HepG2 (cell line): ENCODE data around the gene VAPB. TPM values are rescaled to one million over a fixed set of nuclear protein-coding genes. Genes with fewer than 3 reads are reported as not detected.

Experiments
- ATAC-seq: fragments of 200-7000 bp; cut with Tn5 transposase; 3 replicates; pipeline ENCODE4 v1.9.1; 2020; ENCODE audit warnings: mild to moderate bottlenecking, moderate library complexity
- BruUV-seq: library from RNA; stranded (reverse); fragments of 400-500 nt; replicated peaks from 2 replicates; lab custom pipeline; 2021; lab: Mats Ljungman, UMichigan
- CTCF ChIA-PET: fragments of 300-600 bp; formaldehyde crosslinking; extraction: SDS; loops from one replicate; lab custom pipeline; 2021; ENCODE audit warnings: low total read pairs, inconsistent platforms, low intra/inter-chr PET ratio; lab: Yijun Ruan, JAX
- POLR2A ChIA-PET: fragments of 350-600 bp; sonication (Branson Sonifier 250); formaldehyde crosslinking; loops from one replicate; lab custom pipeline; 2020; ENCODE audit warnings: antibody characterized with exemption, inconsistent platforms; lab: Yijun Ruan, JAX
- DNase-seq: peaks from one replicate; pipeline ENCODE4 v3.0.0-alpha.2; 2015; ENCODE audit warnings: low spot score
- FAIRE-seq: peaks from 3 replicates; lab custom pipeline; 2011; peaks lifted over from hg19 to GRCh38; lab: Jason Lieb, UNC
- H2AFZ ChIP-seq: one replicate; pipeline ENCODE4 v1.6.1; 2011; ENCODE audit warnings: low read length, inconsistent platforms
- H3K27ac ChIP-seq: fragments of 300-600 bp; 3 replicates; pipeline ENCODE4 v1.8.0; 2011; ENCODE audit warnings: mixed run types, mild to moderate bottlenecking, mixed read lengths, low read length, inconsistent platforms; ENCODE audit not compliant: insufficient read depth; ENCODE audit errors: extremely low read length
- H3K27me3 ChIP-seq, 2 experiments: fragments of 200-600 bp in 1 of 2; 2 replicates in 1 of 2; 3 replicates in 1 of 2; pipeline versions ENCODE4 v1.6.0 to v1.8.0; 2011; ENCODE audit warnings: low read length in 2 of 2, mild to moderate bottlenecking in 2 of 2, moderate library complexity in 2 of 2, inconsistent platforms in 1 of 2; ENCODE audit not compliant: insufficient read depth in 2 of 2, control insufficient read depth in 1 of 2
- H3K36me3 ChIP-seq, 2 experiments: fragments of 200-600 bp in 1 of 2; replicated peaks in 1 of 2; 2 replicates in 1 of 2; 3 replicates in 1 of 2; pipeline versions ENCODE4 v1.5.1 to v1.8.0; 2011; ENCODE audit warnings: low read length in 2 of 2, inconsistent platforms in 1 of 2; ENCODE audit not compliant: insufficient read depth in 2 of 2, control insufficient read depth in 1 of 2
- H3K4me1 ChIP-seq: 2 replicates; pipeline ENCODE4 v1.5.1; 2012; ENCODE audit warnings: low read length, inconsistent platforms; ENCODE audit not compliant: insufficient read depth
- H3K4me2 ChIP-seq: 2 replicates; pipeline ENCODE4 v1.6.0; 2011; ENCODE audit warnings: low read depth, low read length, inconsistent platforms
- H3K4me3 ChIP-seq, 3 experiments: fragments of 200-600 bp in 1 of 3; sonication (generic), shearing (Covaris generic) in 1 of 3; replicated peaks in 1 of 3; 2 replicates each; pipeline ENCODE4 v1.5.1; 2011 to 2016; ENCODE audit warnings: low read length in 3 of 3, inconsistent platforms in 2 of 3, low read depth in 2 of 3, mild to moderate bottlenecking in 2 of 3, control low read depth in 1 of 3, mixed read lengths in 1 of 3; ENCODE audit not compliant: insufficient read depth in 1 of 3
- H3K79me2 ChIP-seq: one replicate; pipeline ENCODE4 v1.6.1; 2011; ENCODE audit warnings: low read length, inconsistent platforms; ENCODE audit not compliant: insufficient read depth
- H3K9ac ChIP-seq: 2 replicates; pipeline ENCODE4 v1.6.0; 2011; ENCODE audit warnings: mild to moderate bottlenecking, low read depth, low read length, inconsistent platforms; ENCODE audit not compliant: insufficient read depth
- H3K9me3 ChIP-seq: 2 replicates; pipeline ENCODE4 v1.5.1; 2012; ENCODE audit warnings: mild to moderate bottlenecking, low read length
- H4K20me1 ChIP-seq: 2 replicates; pipeline ENCODE4 v1.6.0; 2011; ENCODE audit warnings: inconsistent platforms, mild to moderate bottlenecking, low read length, moderate library complexity; ENCODE audit not compliant: insufficient read depth
- GATAD1 ChIP-seq: IDR thresholded peaks from 2 replicates; pipeline ENCODE4 v1.6.1; 2016; ENCODE audit warnings: missing genetic modification reagents, missing compliant biosample characterization
- IRX3 ChIP-seq: sonication (generic); formaldehyde crosslinking; IDR thresholded peaks from 2 replicates; pipeline ENCODE4 v1.8.1; 2023; ENCODE audit warnings: mild to moderate bottlenecking, low read depth, missing genetic modification reagents, borderline replicate concordance
- NCOA5 ChIP-seq: sonication (generic); formaldehyde crosslinking; IDR thresholded peaks from 2 replicates; pipeline ENCODE4 v1.4.0; 2020; ENCODE audit warnings: missing genetic modification reagents
- PHF21A ChIP-seq: sonication (generic); formaldehyde crosslinking; IDR thresholded peaks from 2 replicates; pipeline ENCODE4 v1.5.0; 2020; ENCODE audit warnings: mild to moderate bottlenecking, missing genetic modification reagents
- POLR2A ChIP-seq, 2 experiments: IDR thresholded peaks; 2 replicates each; pipeline ENCODE4 v1.6.1; 2011; ENCODE audit warnings: low read depth in 2 of 2, low read length in 2 of 2, mild to moderate bottlenecking in 1 of 2, moderate library complexity in 1 of 2; ENCODE audit not compliant: insufficient read depth in 1 of 2
- RBAK ChIP-seq: sonication (generic); formaldehyde crosslinking; IDR thresholded peaks from 2 replicates; pipeline ENCODE4 v1.5.1; 2020; ENCODE audit warnings: mild to moderate bottlenecking, missing genetic modification reagents
- TCF12 ChIP-seq, 2 experiments: fragments of 450-650 bp in 1 of 2; sonication (generic) in 1 of 2; formaldehyde crosslinking in 1 of 2; IDR thresholded peaks; 2 replicates each; pipeline versions ENCODE4 v1.6.1 to v1.8.0; 2017 to 2022; ENCODE audit warnings: antibody characterized with exemption in 1 of 2, mild to moderate bottlenecking in 1 of 2, missing genetic modification reagents in 1 of 2, moderate library complexity in 1 of 2
- ZFP1 ChIP-seq: IDR thresholded peaks from 2 replicates; pipeline ENCODE4 v1.6.1; 2016
- ZNF383 ChIP-seq: sonication (generic); formaldehyde crosslinking; IDR thresholded peaks from 2 replicates; pipeline ENCODE4 v1.4.0; 2020; ENCODE audit warnings: missing genetic modification reagents, mild to moderate bottlenecking, borderline replicate concordance
- ZNF768 ChIP-seq: sonication (generic); formaldehyde crosslinking; IDR thresholded peaks from 2 replicates; pipeline ENCODE4 v1.4.0; 2020; ENCODE audit warnings: missing genetic modification reagents
- ZNF780A ChIP-seq: sonication (generic); formaldehyde crosslinking; IDR thresholded peaks from 2 replicates; pipeline ENCODE4 v1.8.0; 2022; ENCODE audit warnings: mild to moderate bottlenecking, missing genetic modification reagents, moderate library complexity
- WGBS: methylation state at CpG from one replicate; pipeline ENCODE4 v1.1.6; 2017; ENCODE audit warnings: low lambda C conversion rate; 5-methylcytosine and 5-hydroxymethylcytosine counted together
- in situ Hi-C: cut with HindIII; loops from 2 replicates; pipeline ENCODE4 v1.10.0; 2017; ENCODE audit warnings: low pct_unique_long_range_greater_than_20kb; ENCODE audit not compliant: extremely low pct_ligation_motif_present
- intact Hi-C: fragments of 100-400 bp; cut with micrococcal nuclease; formaldehyde crosslinking; loops from one replicate; pipeline ENCODE4 v1.10.0; 2022; ENCODE audit not compliant: unreplicated experiment
- polyA plus RNA-seq, 8 experiments: library from polyadenylated mRNA; depleted of rRNA in 3 of 8; stranded (reverse) in 7 of 8; unstranded in 1 of 8; fragments of >200 nt; fragmentation: Illumina TruSeq in 4 of 8; extraction: Trizol in 4 of 8; gene quantifications; 2 replicates each; pipeline versions ENCODE4 v1.2.1 to v1.2.3, GENCODE V29; 2011 to 2016; ENCODE audit warnings: low read depth in 4 of 8, missing spikeins in 1 of 8, mixed read lengths in 1 of 8; ENCODE audit not compliant: insufficient read depth in 1 of 8
- total RNA-seq, 5 experiments: library from RNA; depleted of rRNA; stranded (reverse); fragments of >200 nt; fragmentation: Illumina TruSeq; extraction: Trizol; gene quantifications; 2 replicates each; pipeline ENCODE4 v1.2.3, GENCODE V29; 2016; ENCODE audit warnings: low read depth in 1 of 5
- TF ChIP-seq, protein P1 (sequence below): sonication (generic); formaldehyde crosslinking; conservative IDR thresholded peaks from 2 replicates; pipeline ENCODE4 v1.4.0; 2020; ENCODE audit warnings: missing genetic modification reagents

The VAPB gene
- total and polyA plus RNA-seq, 2 of the 13 experiments (the other 11 are each of a cell fraction or from before 2014, with no cell fraction given): 18.6 to 48.5 TPM

DNA sequence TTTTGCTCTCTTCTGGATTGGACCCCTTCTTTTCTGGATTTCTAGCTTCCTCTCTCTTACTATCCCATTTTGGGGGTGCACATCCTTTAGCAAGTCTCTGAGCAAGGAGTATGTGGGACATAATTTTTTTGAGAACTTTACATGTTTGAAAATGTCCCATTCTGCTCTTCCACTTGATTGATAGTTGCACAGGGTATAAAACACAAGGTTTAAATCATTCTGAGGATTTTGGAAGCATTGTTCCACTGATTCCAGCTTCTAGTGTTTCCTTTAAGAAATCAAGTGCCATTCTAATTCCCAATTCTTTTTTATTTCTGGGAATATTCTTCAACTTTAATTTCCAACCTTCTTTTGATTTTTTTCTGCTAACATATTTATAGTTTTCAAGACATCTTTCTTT is 65.4 kb downstream of the VAPB start:
- Histone ChIP-seq H3K4me2 (no peak overlapping the region), H3K27ac (no peak overlapping the region), H3K4me3 (no peak overlapping the region), H4K20me1 (no peaks in the 10 kb centered on the region), H3K9ac (no peak overlapping the region), H3K9me3 (peaks cover 8% of the 10 kb centered on the region; the same call in 1 of the 2 replicates), H3K27me3 (no peaks in the 10 kb centered on the region), H2AFZ (no peak overlapping the region), H3K4me1 (no peaks in the 10 kb centered on the region), H3K36me3 (no peaks in the 10 kb centered on the region), H3K79me2 (no peaks in the 10 kb centered on the region)
- FAIRE-seq (no peak), DNase-seq (no peak), ATAC-seq (no peak)
- no TSS peak for BruUV-seq
- in situ Hi-C loops (no loop called here), intact Hi-C loops (no loop called here)
- TF ChIP-seq PHF21A (CRISPR knock-in tag): no peak
- no peak for TF ChIP-seq ZNF383 (CRISPR knock-in tag)
- no peak for TF ChIP-seq ZNF780A (CRISPR knock-in tag)
- TF ChIP-seq ZFP1 (CRISPR knock-in tag): peak; percentile 88; the same call in 1 of the 2 replicates
- TF ChIP-seq RBAK (CRISPR knock-in tag): no peak
- ChIA-PET CTCF (no interaction called here), POLR2A (interaction anchor here (1.0 kb wide), 1 partner anchor 66 kb away, joined by 3 read pairs; the partner anchor contains the start of gene VAPB)

DNA sequence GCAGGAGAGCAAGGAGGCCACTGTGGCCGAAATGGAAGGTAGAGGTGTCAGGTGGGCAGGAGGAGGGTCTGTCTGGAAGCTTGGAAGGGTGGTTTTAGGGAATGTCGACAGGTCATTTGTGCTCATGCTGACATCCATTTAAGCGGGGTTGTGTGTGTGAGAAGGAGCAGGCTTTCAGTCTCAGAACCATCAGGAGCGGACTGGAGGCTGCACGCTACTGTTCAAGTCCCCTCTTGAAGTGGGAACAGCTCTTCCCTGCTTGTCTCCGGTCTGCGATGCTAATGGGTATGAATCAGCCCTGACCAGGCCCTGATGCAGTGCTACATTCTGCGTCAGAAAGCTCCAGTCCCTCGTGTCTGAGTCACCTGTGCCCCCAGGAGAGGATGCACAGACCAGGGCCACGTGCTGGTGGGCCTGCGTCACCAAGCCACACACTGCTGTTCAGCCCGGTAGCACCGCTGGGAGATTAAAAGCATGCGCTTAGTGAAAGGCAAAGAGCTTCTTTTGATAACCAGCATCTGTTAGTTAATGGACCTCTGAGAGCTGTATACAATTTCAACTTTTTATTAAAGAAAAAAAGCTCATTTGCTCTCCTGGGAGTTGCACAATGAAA is 68.2 kb downstream of the VAPB start:
- H3K9ac ChIP-seq: no peak overlapping the region
- no peaks in the 10 kb centered on the region for H3K36me3 ChIP-seq
- no peak overlapping the region for H3K4me3 ChIP-seq
- no peaks in the 10 kb centered on the region for H3K4me1 ChIP-seq
- H3K4me2 ChIP-seq: no peak overlapping the region
- no peak for FAIRE-seq
- peaks cover 8% of the 10 kb centered on the region; the same call in 1 of the 2 replicates for H3K9me3 ChIP-seq
- H3K27ac ChIP-seq: no peak overlapping the region
- TF ChIP-seq POLR2A (IDR thresholded peaks at IDR 0.05; ENCODE audit: insufficient read depth in 1 of 2, low read depth in 2 of 2, low read length in 2 of 2) (0 out of 4 replicates have a peak, but pooled peaks of 1 of the 2 experiments have one; percentile 17), GATAD1 (CRISPR knock-in tag) (no peak), TCF12 (IDR thresholded peaks at IDR 0.05) (no peak), TCF12 (CRISPR knock-in tag; IDR thresholded peaks at IDR 0.05) (no peak), IRX3 (CRISPR knock-in tag) (no peak), NCOA5 (no peak), ZNF768 (CRISPR knock-in tag) (0 out of 2 replicates have a peak, but pooled peaks have one; percentile 25)
- TF ChIP-seq, protein P1, sequence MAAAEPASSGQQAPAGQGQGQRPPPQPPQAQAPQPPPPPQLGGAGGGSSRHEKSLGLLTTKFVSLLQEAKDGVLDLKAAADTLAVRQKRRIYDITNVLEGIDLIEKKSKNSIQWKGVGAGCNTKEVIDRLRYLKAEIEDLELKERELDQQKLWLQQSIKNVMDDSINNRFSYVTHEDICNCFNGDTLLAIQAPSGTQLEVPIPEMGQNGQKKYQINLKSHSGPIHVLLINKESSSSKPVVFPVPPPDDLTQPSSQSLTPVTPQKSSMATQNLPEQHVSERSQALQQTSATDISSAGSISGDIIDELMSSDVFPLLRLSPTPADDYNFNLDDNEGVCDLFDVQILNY: no peak
- TF ChIP-seq, all 625 proteins: peak for 2
- intact Hi-C loops: no loop called here
- ATAC-seq: no peak; the same call in 1 of the 3 replicates
- no peaks in the 10 kb centered on the region for H4K20me1 ChIP-seq
- CTCF ChIA-PET: no interaction called here
- no peaks in the 10 kb centered on the region for H3K27me3 ChIP-seq
- BruUV-seq: no TSS peak
- no peaks in the 10 kb centered on the region for H3K79me2 ChIP-seq
- H2AFZ ChIP-seq: no peak overlapping the region
- in situ Hi-C loops: no loop called here
- DNase-seq: no peak
- POLR2A ChIA-PET: no interaction called here
- WGBS: 87% methylated on average over 13 of the region's 14 CpGs
